Activated CD4-positive, alpha-beta T cell treated with anti-CD3 and anti-CD28 coated beads, Interleukin-2, amount 50 U/mL, for 4 hours (primary cell): ENCODE data around the gene BSN.
A peak's percentile ranks its signal among the peaks of the same experiment; 100 is the strongest.
"Not testable (repeated sequence)": the region's sequence is repeated elsewhere in the genome, so short reads cannot be mapped to it uniquely, and the experiment has no call there.

Experiments used
- DNase-seq, 2 experiments: peaks; one replicate each; pipeline ENCODE4 v3.0.0-alpha.2; 2020

The BSN gene

GRCh38 chr3:49534581-49535441, 19.5 kb upstream of the BSN start:
- no peak for DNase-seq

- no peak for DNase-seq
These were observed 18.1 kb upstream of the BSN start for GRCh38 chr3:49535971-49536874.

DNA sequence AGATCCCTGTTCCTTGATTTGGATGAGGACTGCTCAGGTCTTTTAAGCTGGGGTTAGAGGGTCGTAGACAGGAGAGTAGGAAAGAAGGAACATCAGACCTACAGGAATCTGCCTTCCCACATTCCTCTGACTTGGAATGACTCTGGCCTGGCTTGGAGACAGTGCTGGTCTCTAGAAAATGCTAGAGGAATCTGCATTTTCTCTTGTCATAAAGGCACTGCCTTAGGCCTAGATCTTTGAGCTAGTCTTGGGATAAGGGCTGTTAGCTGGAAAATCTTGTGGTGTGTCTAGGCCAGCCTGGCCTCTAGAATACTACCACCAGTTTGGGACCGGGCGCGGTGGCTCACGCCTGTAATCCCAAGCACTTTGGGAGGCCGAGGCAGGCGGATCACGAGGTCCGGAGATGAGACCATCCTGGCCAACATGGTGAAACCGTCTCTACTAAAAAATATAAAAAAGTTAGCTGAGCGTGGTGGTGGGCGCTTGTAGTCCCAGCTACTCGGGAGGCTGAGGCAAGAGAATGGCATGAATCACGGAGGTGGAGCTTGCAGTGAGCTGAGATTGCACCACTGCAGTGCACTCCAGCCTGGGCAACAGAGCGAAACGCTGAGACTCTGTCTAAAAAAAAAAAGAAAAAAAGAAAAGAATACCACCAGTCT, 17.3 kb upstream of the BSN start:
- no peak for DNase-seq

DNA sequence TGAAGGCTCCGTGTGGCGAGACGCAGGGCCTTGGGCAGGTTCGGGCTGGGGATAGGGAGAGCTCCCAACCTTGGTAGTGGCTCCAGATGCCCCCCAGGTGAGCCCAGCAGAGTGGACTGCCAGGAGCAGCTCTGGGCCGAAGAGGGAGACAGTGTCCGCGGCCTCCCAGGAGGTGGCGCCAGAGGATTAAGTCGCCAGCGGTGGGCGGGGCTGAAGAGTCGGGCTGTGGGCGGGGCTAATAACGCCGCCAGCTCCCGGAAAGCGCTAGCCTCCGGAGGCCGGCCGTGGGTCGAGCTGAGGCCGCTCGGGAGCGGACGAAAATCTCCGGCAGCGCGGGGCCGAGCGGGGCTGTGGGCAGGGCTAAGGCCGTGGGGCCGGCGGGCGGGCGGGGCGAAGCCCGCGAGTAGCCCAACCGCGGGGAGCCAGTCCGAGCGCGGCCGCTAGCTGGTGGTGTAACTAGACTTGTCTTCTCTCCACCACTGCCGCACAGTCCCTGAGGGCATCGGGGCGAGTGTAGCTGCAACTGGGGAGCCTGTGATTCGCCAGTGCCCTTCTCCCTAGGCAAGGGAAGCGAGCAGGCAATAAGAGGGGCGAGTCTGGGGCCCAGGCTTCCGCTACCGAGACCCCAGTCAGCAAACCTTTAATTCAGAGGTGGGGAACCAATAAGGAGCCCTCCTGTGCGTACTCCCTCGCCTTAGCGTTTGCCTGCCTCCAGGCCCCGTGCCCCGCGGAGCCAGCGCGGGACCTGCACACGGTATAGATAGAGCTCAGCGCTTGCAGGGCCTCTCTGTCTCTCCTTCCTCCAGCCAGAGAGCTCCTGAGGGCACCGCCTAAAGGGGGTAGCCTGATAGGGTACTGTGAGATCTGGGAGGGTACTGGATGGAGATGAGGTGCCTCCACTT, 14.4 kb upstream of the BSN start:
- peak; percentile 88 to 91 for DNase-seq

DNA sequence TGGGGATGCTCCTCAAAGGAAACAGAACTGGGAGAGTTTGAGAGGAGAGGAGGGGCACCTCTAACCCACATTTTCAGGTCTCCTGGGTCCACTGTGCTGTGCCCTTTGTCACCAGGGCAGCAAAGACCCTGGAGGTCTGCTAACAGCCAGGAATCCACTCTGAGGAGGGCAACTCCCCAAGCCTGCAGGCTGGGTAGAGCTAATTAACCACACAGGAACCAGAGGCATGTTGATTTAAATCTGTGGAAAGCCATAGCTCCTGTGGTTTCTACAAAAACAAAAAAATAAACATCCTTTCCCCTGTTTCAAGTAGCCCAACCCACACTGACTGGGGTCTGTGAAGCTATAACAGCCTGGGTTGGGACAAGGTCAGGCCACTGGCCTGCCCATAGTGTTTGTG, 2.2 kb upstream of the BSN start:
- no peak for DNase-seq

- no peak for DNase-seq
These were observed 969 bp upstream of the BSN start for GRCh38 chr3:49553324-49553691.

DNA sequence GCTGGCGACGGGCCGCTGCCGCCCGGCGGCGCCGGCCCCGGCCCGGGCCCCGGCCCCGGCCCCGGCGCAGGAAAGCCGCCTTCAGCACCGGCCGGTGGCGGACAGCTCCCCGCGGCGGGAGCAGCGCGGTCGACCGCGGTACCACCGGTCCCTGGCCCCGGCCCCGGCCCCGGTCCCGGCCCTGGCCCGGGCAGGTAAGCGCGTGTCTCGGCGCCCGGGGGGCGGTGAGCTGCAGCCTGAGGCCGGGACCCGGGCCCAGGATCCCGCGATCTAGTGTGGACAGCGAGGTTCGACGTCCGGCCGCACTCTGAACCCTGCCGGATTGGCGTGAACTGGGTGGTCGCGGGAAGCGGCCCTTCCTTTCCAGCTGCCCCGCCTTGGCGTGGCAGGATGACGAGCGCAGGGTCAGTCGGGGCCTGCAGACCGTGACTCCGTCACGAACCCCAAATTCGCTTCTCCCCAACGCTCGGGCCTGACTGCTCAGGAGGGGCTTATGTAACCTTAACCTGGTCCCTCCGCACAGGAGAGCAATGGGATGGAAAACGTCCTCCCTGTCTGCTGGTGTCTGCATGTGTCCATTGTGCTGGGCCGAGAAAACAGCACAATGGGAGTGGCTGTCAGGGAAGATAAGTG, 472 bp downstream of the BSN start:
- peak in 1 of 2 experiments; percentile 34 for DNase-seq

DNA sequence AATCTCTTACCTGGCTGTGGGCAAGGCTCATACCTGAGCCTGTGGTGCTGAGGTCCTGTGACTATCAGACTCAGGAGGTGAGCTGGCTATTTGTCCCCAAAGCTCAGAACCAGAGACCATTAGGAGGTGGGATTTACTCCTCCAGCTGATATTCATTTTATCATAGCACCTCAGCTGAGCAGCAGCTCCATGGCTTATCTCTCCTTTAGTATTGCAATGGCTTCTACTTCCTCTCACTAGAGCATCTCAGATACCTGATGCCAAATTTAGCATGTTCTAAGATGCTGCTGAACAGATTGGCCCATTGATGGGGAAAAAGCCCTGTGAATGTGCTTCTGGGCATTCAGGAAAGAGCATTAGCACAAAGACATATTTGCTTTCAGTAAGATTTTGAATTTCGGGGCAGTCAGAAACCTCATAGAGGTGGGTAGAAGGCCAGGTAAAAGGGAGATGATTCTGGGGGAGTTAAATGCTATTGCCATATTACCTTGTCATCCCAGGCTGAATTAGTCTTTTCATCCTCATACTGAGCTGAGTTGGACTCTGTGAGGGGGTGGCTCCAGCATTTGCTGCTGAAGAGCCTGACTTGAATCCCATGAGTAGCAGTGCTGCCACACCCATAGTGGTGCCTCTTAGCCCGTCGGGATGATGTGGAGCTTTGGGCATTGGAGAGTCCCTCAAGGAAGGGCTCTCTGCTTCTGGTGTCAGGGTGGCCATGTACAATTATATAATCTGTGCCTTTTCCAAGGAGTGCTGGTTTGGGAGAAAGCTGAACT, 2.4 kb downstream of the BSN start:
- no peak for DNase-seq

GRCh38 chr3:49563040-49563578, 8.8 kb downstream of the BSN start:
- no peak for DNase-seq

DNA sequence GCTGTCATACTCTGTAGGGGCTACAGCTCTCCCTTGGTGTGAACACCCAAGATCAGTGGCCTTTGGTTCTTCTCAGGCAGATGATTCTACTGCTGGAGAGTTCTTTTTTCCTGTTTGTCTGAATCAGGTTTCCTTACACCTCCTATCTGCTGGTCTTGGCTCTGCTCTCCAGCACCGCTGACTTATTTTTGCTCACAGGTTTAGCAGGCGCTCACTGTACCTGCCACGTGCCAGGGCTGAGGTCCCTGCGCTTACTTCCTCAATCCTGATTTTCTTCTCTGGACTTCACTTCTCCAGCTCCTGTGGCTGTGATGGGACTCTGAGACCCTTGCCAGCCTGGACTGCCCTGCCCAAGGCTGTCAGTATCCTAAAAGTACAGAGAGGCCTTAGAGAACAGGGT, 9.5 kb downstream of the BSN start:
- no peak for DNase-seq

DNA sequence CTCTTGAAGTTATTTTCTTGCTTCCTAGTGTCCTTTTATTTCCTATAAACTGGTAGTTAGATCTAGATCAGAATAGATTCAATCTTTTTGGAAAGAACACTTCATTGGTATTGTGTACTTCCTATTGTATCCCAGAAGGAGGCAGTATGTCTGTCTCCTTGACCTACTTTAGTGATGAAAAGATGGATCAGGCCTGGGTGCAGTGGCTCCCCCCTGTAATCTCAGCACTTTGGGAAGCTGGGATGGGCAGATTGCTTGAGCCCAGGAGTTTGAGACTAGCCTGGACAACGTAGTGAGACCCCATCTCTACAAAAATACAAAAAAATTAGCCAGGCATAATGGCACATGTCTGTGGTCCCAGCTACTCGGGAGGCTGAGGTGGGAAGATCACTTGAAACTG, 12.0 kb downstream of the BSN start:
- DNase-seq: no peak

GRCh38 chr3:49567406-49567805, 13.1 kb downstream of the BSN start:
- DNase-seq: no peak

- no peak for DNase-seq
These were observed 14.7 kb downstream of the BSN start for GRCh38 chr3:49568965-49569364.

- DNase-seq: no peak
These were observed 15.9 kb downstream of the BSN start for GRCh38 chr3:49570028-49570654.

GRCh38 chr3:49582177-49582576, 27.9 kb downstream of the BSN start:
- no peak for DNase-seq

GRCh38 chr3:49585261-49585755, 31.0 kb downstream of the BSN start:
- DNase-seq: not testable (repeated sequence)

DNA sequence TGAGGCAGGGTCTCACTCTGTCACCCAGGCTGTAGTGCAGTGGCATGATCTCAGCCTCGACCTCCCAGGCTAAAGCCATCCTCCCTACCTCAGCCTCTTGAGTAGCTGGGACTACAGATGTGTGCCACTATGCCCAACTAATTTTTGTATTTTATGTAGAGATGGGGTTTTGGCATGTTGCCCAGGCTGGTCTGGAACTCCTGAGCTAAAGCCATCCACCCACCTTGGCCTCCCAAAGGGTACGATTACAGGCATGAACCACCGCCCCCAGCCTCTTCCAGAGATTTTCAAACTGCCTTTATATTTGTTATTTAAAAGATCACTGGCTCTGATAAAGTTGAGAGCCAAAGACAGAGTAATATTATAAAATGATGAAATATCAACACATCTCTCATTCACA, 37.3 kb downstream of the BSN start:
- no peak for DNase-seq

DNA sequence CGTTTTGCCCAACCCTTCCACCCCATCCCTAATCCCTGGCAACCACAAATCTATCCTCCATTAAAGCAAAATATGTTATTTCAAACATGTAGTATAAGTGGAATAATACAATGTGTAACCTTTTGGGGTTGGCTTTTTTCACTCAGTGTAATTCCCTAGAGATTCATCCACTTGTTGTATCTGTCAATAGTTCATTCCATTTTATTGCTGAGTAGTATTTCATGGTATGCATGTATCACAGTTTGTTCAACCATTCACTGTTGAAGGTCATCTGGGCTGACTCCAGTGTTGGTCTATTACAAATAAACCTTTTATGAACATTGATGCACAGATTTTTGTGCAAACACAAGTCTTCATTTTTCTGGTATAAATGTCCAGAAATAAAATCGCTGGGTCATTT, 38.8 kb downstream of the BSN start:
- no peak for DNase-seq

GRCh38 chr3:49600781-49601180, 46.5 kb downstream of the BSN start:
- no peak for DNase-seq
